ENCODE data around the gene TPK1.

The TPK1 gene

GRCh38 chr7:144510621-144511020 is 325.2 kb downstream of the TPK1 start:
- Histone ChIP-seq H3K36me3 (ENCODE audit: insufficient read depth, low read length) (no peaks in the 10 kb centered on the region), H3K27ac (ENCODE audit: low read depth, low read length, poor library complexity, severe bottlenecking) (no peak overlapping the region), H3K27me3 (ENCODE audit: insufficient read depth, low read length) (no peaks in the 10 kb centered on the region; the same call in 1 of the 2 replicates), H3K4me1 (ENCODE audit: insufficient read depth, low read length, severe bottlenecking) (no peaks in the 10 kb centered on the region), H3K79me2 (ENCODE audit: insufficient read depth, low read length) (no peaks in the 10 kb centered on the region), H3F3A (ENCODE audit: insufficient read depth, low read length) (no peaks in the 10 kb centered on the region), H3K4me3 (ENCODE audit: low read depth, low read length, poor library complexity, severe bottlenecking) (no peak overlapping the region), H3K9me2 (ENCODE audit: low read depth, low read length) (no peaks in the 10 kb centered on the region), H3K9ac (ENCODE audit: low read length) (no peak overlapping the region), H3K4me2 (ENCODE audit: low read length) (no peak overlapping the region), H3K9me3 (ENCODE audit: low read length) (no peaks in the 10 kb centered on the region), H4K20me1 (ENCODE audit: insufficient read depth, low read length) (no peaks in the 10 kb centered on the region), H2AFZ (ENCODE audit: low read length) (no peak overlapping the region)
- TF ChIP-seq CTCF (IDR thresholded peaks at IDR 0.05; ENCODE audit: low read length) (no peak), EZH2 (IDR thresholded peaks at IDR 0.05; ENCODE audit: borderline replicate concordance, low read length) (no peak)

GRCh38 chr7:144508702-144509101 is 327.2 kb downstream of the TPK1 start:
- Histone ChIP-seq H4K20me1 (ENCODE audit: insufficient read depth, low read length) (no peaks in the 10 kb centered on the region), H3K27ac (ENCODE audit: low read depth, low read length, poor library complexity, severe bottlenecking) (no peak overlapping the region), H2AFZ (ENCODE audit: low read length) (no peak overlapping the region), H3K9me3 (ENCODE audit: low read length) (no peaks in the 10 kb centered on the region), H3K36me3 (ENCODE audit: insufficient read depth, low read length) (no peaks in the 10 kb centered on the region), H3K9ac (ENCODE audit: low read length) (no peak overlapping the region), H3K4me2 (ENCODE audit: low read length) (no peak overlapping the region), H3K4me3 (ENCODE audit: low read depth, low read length, poor library complexity, severe bottlenecking) (no peak overlapping the region), H3K9me2 (ENCODE audit: low read depth, low read length) (no peaks in the 10 kb centered on the region), H3K4me1 (ENCODE audit: insufficient read depth, low read length, severe bottlenecking) (no peaks in the 10 kb centered on the region), H3K79me2 (ENCODE audit: insufficient read depth, low read length) (no peaks in the 10 kb centered on the region), H3F3A (ENCODE audit: insufficient read depth, low read length) (no peaks in the 10 kb centered on the region), H3K27me3 (ENCODE audit: insufficient read depth, low read length) (no peaks in the 10 kb centered on the region; the same call in 1 of the 2 replicates)
- TF ChIP-seq EZH2 (IDR thresholded peaks at IDR 0.05; ENCODE audit: borderline replicate concordance, low read length) (no peak), CTCF (IDR thresholded peaks at IDR 0.05; ENCODE audit: low read length) (no peak)

GRCh38 chr7:144503215-144503614 is 332.6 kb downstream of the TPK1 start:
- no peak overlapping the region for H3K27ac ChIP-seq (ENCODE audit: low read depth, low read length, poor library complexity, severe bottlenecking)
- H3F3A ChIP-seq (ENCODE audit: insufficient read depth, low read length) = no peaks in the 10 kb centered on the region
- H3K4me1 ChIP-seq (ENCODE audit: insufficient read depth, low read length, severe bottlenecking) = no peaks in the 10 kb centered on the region
- H4K20me1 ChIP-seq (ENCODE audit: insufficient read depth, low read length) = no peaks in the 10 kb centered on the region
- TF ChIP-seq EZH2 (IDR thresholded peaks at IDR 0.05; ENCODE audit: borderline replicate concordance, low read length) = no peak
- TF ChIP-seq CTCF (IDR thresholded peaks at IDR 0.05; ENCODE audit: low read length) = no peak
- H3K9me3 ChIP-seq (ENCODE audit: low read length) = no peaks in the 10 kb centered on the region
- no peaks in the 10 kb centered on the region for H3K27me3 ChIP-seq (ENCODE audit: insufficient read depth, low read length)
- no peak overlapping the region for H2AFZ ChIP-seq (ENCODE audit: low read length)
- no peak overlapping the region for H3K9ac ChIP-seq (ENCODE audit: low read length)
- no peak overlapping the region for H3K4me2 ChIP-seq (ENCODE audit: low read length)
- no peaks in the 10 kb centered on the region for H3K79me2 ChIP-seq (ENCODE audit: insufficient read depth, low read length)
- no peak overlapping the region for H3K4me3 ChIP-seq (ENCODE audit: low read depth, low read length, poor library complexity, severe bottlenecking)
- no peaks in the 10 kb centered on the region for H3K36me3 ChIP-seq (ENCODE audit: insufficient read depth, low read length)
- H3K9me2 ChIP-seq (ENCODE audit: low read depth, low read length) = no peaks in the 10 kb centered on the region

Data from OCI-LY1 (cell line).